IMR-90 (cell line): ENCODE data around the gene PDCL2.

Source experiments
- BHLHE40 ChIP-seq: fragments of 150-350 bp; IDR thresholded peaks from 2 replicates; pipeline ENCODE4 v1.6.1; 2016; ENCODE audit warnings: mild to moderate bottlenecking, low read depth, low read length
- CTCF ChIP-seq: conservative IDR thresholded peaks from 2 replicates; pipeline ENCODE4 v1.5.1; 2012; ENCODE audit warnings: mild to moderate bottlenecking, low read depth, low read length, improper control_type of control experiment
- ELK1 ChIP-seq: fragments of 150-350 bp; IDR thresholded peaks from 2 replicates; pipeline ENCODE4 v1.6.1; 2016; ENCODE audit warnings: low read depth, mild to moderate bottlenecking, low read length, moderate library complexity, borderline replicate concordance
- FOS ChIP-seq: fragments of 150-350 bp; IDR thresholded peaks from 2 replicates; pipeline ENCODE4 v1.6.1; 2016; ENCODE audit warnings: low read depth, low read length
- MAZ ChIP-seq: IDR thresholded peaks from 2 replicates; pipeline ENCODE4 v1.6.1; 2012; ENCODE audit warnings: low read depth, mild to moderate bottlenecking, low read length, improper control_type of control experiment, moderate library complexity, borderline replicate concordance
- NFE2L2 ChIP-seq: fragments of 150-350 bp; IDR thresholded peaks from 2 replicates; pipeline ENCODE4 v1.6.1; 2016; ENCODE audit warnings: low read depth, mild to moderate bottlenecking, low read length
- POLR2A ChIP-seq: IDR thresholded peaks from 2 replicates; pipeline ENCODE4 v1.6.1; 2012; ENCODE audit warnings: mild to moderate bottlenecking, low read depth, low read length
- RAD21 ChIP-seq: IDR thresholded peaks from 2 replicates; pipeline ENCODE4 v1.6.1; 2012; ENCODE audit warnings: low read length, improper control_type of control experiment
- SMC3 ChIP-seq: fragments of 150-350 bp; IDR thresholded peaks from 2 replicates; pipeline ENCODE4 v1.6.1; 2016; ENCODE audit warnings: low read depth, mild to moderate bottlenecking, antibody characterized with exemption, low read length, moderate library complexity
- USF2 ChIP-seq: fragments of 150-350 bp; IDR thresholded peaks from 2 replicates; pipeline ENCODE4 v1.6.1; 2017; ENCODE audit warnings: mild to moderate bottlenecking, antibody characterized with exemption, low read length, low read depth

- TF ChIP-seq RAD21 = no peak
- no peak for TF ChIP-seq FOS
- TF ChIP-seq CTCF = no peak
- TF ChIP-seq BHLHE40 = no peak
- no peak for TF ChIP-seq USF2
- TF ChIP-seq SMC3 = no peak
- no peak for TF ChIP-seq MAZ
- TF ChIP-seq POLR2A = no peak
- no peak for TF ChIP-seq NFE2L2
- TF ChIP-seq ELK1 = no peak
Observed at GRCh38 chr4:55575513-55575912, 16.5 kb downstream of the PDCL2 start.
